Activated gamma-delta T cell (primary cell): ENCODE data around the gene NCLN.
"Not testable (repeated sequence)": the region's sequence is repeated elsewhere in the genome, so short reads cannot be mapped to it uniquely, and the experiment has no call there.

Experiments
- DNase-seq: peaks from one replicate; lab custom pipeline; 2025; lab: John Stamatoyannopoulos, UW

NCLN gene

DNA sequence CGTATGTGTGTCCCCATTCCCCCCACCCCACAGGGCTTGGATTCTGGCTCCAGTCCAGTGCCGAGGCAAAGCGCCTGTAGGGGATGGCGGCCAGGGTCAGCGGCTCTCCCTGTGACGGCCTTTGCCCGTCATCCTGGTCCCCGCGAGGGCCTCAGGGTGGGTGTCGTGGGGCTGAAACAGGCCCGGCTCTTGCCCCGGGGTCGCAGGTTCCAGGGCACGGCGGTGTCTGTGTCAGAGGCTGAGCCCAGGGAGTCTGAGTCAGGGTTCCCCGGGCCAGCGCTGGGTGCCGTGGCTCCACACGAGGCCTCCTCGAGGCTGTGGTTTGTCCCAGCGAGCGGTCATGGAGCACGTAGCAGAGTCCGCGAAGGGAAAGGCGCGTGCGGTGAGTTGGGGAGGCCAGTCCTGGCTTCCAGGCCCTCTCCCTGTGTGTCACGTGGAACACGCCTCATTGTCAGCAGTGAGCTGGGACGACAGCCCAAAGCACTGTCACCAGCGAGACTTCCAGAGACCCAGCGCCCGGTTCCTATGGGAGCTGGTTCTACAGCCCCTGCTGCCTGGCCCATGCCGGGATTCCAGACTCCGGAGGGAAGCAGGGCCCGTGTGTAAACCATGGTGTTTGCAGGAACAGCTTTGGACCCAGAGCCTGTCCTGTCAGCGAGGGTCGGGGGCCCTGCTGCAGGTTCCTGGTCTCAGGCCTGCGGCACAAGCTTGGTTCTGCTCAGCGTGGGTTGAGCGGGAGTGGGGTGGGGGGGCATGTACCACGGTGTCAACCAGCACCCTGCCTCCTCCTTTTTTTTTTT is 13.4 kb downstream of the NCLN start:
- no peak for DNase-seq

DNA sequence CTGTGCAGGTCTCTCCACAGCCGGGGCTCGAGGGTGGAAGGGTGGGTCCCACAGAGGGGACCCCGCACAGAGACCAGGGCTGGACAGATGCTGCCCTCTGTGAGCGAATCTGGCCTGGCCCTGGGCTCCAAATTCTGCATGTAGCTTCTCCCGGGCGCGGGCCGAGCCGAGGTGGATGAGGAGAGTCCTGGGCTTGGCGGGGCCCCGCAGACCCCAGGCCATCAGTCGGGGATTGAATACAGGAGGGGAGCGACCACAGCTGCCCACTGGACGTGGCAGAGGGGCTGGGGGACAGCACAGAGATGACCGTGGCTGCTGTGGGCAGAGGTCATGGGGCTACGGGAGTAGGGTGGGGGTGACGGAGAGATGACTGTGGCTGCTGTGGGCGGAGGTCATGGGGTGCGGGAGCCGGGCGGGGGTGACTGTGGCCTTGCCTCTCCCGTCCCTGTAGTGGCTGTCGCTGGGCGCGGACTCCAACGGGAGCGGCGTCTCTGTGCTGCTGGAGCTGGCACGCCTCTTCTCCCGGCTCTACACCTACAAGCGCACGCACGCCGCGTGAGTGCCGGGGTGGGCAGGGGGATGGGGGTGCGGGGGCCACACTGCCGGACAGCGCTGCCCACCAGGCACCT is 15.5 kb downstream of the NCLN start:
- no peak for DNase-seq

DNA sequence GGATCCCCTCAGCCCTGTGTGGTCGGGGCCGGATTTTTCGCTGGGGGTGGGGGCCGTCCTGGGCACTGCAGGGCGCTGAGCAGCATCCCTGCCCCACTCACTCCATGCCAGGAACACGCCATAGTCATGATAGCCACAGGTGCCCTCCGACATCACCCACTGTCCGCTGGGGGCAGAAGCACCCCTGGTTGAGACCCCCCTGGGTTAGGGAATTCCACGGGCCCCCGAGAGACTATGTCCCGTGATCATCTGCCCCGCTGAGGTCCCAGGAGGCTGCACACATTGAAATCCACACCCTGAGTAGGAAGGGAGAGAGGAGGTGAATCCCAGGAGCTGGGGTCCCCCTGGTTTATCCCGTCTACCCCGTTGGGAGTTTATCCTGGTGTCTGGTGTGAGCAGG is 16.2 kb downstream of the NCLN start:
- DNase-seq = no peak

DNA sequence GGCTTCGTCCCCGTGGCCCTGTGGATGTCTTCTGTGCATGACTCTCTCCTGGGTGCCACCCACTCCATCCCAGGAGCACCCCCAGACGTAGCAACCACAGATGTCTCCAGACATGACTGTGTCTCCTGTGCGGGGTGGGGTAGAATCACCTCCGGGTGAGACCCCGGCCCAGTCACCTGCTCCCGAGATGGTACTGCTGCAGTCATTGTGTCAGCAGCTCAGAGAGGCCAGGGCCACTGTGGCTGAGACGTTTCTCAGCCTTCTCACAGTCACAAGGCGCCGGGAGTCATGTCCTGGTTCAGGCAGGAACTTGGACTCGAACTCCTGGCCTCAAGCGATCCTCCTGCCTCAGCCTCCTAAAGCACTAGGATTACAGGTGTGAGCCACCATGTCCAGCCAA is 16.6 kb downstream of the NCLN start:
- no peak for DNase-seq

DNA sequence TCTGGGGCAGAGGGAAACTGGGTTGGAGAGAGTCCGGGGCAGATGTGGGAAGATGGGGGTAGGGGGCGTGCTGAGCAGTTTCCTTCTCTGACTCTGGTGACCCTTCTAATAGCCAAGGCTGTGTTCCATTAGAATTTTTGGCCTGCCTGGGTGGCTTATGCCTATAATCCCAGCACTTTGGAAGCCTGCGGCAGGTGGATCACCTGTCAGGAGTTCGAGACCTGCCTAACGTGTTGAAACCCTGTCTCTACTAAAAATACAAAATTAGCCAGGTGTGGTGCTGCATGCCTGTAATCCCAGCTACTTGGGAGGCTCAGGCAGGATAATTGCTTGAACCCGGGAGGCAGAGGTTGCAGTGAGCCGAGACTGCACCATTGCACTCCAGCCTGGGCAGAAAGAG is 17.2 kb downstream of the NCLN start:
- DNase-seq = not testable (repeated sequence)

DNA sequence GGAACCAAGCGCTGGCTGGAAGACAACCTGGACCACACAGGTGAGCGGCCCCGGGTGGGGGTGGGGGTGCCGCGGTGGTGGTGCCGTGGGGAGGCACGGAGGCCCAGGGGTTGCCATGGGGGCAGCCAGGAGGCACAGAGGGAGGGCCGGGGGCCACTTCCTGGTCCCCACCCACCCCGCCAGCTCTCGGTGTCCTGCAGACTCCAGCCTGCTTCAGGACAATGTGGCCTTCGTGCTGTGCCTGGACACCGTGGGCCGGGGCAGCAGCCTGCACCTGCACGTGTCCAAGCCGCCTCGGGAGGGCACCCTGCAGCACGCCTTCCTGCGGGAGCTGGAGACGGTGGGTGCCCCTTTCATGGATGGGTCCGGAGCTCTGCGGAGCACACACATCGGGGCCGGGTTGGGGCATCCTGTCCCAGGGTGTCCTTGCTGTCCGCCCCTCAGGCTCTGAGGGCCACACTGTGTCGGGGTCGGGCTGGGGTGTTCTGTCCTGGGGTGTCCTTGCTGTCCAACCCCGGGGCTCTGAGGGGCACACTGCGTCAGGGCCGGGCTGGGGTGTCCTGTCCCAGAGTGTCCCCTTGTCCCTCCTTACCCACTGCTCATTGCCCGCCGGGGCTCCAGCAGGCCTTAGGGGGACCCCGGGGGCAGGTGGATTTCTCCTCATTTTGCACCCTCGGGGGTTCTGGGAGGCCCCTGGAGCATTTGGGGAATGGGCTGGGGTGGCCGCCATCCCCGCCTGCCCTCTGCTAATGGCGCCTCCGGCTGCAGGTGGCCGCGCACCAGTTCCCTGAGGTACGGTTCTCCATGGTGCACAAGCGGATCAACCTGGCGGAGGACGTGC is 18.3 kb downstream of the NCLN start:
- no peak for DNase-seq

DNA sequence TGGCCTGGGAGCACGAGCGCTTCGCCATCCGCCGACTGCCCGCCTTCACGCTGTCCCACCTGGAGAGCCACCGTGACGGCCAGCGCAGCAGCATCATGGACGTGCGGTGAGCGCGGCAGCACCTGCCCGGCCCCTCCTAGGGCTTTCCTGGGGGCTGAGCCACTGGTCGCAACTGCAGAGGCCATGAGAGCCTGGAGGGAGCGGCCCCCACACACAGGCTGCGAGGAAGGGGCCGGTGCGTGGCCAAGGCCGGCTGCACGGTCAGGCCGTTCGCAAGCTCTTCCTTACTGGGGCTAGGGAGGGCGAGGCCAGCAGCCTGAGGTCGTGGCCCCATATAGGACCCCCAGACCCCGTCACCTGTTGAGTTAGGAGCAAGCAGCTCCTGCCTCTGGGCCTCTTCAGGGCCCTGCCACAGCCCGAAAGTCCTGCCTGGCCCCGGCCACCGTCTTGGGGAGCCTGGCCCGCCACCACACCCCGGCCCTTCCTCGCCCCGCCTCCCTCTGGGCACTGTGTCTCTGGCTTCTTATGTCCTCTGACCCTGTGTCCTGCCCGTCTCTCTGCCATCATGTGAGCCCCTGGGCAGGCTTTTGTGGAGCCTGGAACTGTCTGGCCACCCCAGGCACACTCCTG is 19.0 kb downstream of the NCLN start:
- no peak for DNase-seq

DNA sequence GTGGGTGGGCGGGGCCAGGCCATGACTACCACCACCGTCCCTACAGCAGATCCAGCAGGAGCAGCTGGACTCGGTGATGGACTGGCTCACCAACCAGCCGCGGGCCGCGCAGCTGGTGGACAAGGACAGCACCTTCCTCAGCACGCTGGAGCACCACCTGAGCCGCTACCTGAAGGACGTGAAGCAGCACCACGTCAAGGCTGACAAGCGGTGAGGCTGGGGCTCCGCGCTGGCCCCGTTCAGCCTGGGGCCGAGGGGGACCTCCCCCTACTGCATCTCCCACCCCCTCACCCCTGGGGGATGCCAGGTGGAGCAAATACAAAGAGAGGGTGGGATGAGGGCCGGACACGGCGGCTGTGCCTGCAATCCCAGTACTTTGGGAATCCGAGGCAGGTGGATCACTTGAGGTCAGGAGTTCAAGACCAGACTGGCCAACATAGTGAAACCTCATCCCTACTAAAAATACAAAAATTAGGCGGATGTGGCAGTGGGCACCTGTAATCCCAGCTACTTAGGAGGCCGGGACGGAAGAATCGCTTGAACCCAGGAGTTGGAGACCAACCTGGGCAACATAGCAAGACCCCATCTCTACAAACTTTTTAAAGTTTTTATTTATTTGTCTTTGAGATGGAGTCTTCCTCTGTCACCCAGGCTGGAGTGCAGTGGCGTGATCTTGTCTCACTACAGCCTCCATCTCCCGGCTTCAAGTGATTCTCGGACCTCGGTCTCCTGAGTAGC is 20.7 kb downstream of the NCLN start:
- no peak for DNase-seq

DNA sequence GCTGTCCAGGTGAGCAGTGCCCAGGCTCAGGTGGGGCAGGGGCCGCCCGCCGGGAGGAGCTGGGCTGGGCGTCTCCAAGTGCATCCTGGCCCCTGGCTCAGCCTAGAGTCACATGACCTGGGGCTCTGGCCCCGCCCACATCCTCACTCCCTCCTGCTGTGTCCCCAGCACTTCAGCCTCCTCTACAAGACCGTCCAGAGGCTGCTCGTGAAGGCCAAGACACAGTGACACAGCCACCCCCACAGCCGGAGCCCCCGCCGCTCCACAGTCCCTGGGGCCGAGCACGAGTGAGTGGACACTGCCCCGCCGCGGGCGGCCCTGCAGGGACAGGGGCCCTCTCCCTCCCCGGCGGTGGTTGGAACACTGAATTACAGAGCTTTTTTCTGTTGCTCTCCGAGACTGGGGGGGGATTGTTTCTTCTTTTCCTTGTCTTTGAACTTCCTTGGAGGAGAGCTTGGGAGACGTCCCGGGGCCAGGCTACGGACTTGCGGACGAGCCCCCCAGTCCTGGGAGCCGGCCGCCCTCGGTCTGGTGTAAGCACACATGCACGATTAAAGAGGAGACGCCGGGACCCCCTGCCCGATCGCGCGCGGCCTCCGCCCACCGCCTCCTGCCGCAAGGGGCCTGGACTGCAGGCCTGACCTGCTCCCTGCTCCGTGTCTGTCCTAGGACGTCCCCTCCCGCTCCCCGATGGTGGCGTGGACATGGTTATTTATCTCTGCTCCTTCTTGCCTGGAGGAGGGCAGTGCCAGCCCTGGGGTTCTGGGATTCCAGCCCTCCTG is 21.9 kb downstream of the NCLN start:
- DNase-seq = no peak

DNA sequence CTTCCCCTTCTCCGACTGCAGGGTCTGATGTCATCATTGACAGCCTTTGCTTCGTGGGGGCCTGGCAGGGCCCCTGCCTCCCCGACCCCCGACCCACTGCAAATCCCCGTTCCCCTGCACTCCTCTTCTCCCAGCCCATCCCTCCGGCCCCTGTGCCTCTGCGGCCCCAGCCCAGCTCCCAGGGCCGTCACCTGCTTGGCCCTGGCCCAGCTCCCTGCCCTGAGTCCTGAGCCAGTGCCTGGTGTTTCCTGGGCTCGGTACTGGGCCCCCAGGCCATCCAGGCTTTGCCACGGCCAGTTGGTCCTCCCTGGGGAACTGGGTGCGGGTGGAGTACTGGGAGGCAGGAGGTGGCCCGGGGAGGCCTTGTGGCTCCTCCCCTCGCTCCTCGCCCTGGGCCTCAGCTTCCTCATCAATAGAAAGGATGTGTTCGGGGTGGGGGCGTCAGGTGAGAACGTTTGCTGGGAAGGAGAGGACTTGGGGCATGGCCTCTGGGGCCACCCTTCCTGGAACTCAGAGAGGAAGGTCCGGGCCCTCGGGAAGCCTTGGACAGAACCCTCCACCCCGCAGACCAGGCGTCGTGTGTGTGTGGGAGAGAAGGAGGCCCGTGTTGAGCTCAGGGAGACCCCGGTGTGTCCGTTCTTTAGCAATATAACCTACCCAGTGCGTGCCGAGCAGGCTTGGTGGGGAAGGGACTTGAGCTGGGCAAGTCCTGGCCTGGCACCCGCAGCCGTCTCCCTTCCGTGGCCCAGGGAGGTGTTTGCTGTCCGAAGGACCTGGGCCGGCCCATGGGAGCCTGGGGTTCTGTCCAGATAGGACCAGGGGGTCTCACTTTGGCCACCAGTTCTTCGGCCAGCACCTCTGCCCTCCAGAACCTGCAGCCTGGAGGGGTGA is 22.8 kb downstream of the NCLN start:
- DNase-seq = no peak

DNA sequence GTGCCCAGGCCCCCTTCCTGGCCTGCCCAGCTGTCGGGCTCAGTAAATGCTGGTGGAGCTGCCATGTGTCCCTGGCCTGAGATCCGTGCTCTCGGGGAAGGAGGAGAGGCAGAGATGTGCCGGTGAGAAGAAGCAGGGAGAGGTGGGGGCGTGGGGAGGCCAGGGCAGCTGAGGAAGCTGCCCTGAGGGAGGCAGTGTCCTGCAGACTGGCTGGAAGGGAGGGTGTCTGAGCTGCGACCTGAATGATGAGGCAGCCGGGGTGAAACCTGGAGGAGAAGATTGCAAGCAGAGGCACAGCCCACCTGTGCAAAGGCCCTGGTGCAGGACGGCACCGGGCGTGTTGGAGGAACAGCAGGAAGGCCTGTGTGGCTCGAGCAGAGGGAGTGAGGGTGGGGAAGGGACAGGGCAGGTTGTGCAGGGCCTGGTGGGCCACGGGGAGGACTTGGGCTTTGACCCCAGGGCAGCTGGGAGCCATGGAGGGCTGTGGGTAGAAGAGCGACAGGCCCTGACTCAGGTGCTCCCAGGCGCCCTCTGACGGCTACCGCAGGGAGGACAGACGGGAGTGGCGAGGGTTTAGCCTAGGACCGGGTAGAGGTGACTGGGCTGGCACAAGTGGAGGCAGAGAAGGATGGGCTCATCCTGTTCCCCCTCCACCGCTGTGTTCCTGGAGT is 24.8 kb downstream of the NCLN start:
- DNase-seq = no peak

DNA sequence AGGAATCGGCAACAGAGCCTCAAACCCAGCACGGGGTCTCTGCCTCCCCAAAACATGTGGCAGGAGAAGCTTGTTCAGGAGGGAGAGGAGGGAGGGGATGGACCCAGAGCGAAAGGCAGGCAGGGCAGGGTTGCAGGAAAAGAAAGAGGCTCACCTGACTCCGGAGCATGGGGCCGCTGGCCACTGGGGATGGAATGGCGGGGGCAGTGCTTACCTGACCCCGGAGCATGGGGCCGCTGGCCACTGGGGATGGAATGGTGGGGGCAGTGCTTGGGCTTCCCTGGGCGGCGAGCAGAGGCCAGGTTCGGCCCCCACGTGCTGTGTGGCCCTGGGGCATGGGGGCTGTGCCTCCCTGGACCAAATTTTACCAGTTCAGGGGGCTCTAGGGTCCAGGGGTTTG is 25.5 kb downstream of the NCLN start:
- DNase-seq = no peak

DNA sequence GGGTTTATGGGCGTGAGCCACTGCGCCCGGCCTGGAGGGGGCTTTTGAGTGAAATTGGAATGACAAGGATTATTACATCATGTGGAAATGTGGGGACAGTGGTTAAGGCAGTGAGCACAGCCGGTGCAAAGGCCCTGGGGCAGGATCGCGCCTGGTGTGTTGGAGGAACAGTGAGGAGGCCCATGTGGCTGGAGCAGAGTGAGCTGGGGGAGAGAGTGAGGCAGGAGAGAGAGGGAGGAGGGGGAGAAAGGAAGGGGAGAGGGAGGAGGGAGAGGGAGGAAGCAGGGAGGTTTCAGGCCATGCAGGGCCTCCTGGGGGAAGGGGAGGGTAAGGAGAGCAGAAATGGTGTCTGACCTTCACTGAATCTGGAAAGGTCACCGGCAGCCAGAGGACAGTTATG is 27.4 kb downstream of the NCLN start:
- no peak for DNase-seq

DNA sequence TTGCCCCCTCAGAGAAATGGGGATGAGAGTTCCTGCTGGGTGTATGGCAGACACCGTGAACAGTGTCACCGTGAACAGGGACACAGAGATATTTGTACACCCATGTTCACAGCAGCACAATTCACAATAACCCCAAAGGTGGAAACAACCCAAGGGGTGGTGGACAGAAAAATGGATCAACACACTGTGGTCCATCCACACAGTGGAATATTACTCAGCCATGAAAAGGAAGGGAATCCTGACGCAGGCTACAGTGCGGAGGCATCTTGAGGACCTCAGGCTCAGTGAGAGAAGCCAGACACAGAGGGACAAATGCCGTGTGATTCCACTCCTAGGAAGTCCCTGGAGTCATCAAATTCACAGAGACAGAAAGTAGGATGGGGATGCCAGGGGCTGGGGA is 31.1 kb downstream of the NCLN start:
- no peak for DNase-seq

DNA sequence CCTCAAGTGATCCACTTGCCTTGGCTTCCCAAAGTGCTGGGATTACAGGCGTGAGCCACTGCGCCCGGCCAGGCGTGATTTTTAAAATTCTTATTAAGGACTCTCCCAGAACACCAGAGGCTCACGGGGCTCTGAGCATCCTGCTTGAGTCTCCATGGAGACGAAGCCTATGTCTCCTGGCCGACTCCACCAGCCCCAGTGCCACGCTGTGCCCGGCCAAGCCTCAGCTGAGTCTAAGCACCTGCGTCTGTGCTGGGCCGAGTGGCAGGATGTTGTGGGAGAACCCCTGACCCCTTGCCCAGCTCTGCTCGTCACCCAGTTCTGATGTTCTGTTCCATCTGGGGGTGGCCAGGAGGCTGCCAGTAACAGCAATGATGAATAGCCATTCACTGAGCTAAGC is 34.8 kb downstream of the NCLN start:
- no peak for DNase-seq

DNA sequence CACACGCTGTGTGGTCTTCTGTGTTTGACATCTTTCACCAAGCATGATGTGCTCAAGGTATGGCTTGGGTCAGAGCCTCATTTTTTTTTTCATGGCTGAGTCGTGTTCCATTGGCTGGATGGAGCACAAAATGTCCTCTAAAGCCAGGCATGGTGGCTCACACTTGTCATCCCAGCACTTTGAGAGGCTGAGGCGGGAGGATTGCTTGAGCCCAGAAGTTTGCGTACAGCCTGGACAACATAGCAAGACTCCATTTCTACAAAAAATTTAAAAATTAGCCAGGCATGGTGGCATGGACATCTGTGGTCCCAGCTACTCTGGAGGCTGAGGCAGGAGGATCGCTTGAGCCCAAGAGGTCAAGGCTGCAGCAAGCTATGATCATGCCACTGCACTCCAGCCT is 35.8 kb downstream of the NCLN start:
- DNase-seq = not testable (repeated sequence)

DNA sequence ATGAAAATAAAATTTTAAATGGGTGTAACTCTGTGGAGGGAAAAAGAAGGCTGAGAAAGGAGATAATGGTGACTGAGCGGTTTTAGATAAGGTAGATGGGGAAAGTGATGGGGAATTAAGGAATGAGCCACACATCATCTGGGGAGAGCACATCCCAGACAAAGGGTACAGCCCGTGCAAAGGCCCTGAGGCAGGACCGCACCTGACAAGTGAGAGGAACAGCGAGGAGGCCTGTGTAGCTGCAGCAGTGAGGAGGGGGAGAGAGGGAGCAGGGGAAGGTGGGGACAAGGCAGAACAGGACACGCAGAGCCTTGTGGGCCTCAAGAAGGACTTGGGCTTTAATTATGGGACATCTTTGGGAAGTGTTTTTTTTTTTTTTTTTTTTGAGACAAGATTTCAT is 37.0 kb downstream of the NCLN start:
- no peak for DNase-seq

DNA sequence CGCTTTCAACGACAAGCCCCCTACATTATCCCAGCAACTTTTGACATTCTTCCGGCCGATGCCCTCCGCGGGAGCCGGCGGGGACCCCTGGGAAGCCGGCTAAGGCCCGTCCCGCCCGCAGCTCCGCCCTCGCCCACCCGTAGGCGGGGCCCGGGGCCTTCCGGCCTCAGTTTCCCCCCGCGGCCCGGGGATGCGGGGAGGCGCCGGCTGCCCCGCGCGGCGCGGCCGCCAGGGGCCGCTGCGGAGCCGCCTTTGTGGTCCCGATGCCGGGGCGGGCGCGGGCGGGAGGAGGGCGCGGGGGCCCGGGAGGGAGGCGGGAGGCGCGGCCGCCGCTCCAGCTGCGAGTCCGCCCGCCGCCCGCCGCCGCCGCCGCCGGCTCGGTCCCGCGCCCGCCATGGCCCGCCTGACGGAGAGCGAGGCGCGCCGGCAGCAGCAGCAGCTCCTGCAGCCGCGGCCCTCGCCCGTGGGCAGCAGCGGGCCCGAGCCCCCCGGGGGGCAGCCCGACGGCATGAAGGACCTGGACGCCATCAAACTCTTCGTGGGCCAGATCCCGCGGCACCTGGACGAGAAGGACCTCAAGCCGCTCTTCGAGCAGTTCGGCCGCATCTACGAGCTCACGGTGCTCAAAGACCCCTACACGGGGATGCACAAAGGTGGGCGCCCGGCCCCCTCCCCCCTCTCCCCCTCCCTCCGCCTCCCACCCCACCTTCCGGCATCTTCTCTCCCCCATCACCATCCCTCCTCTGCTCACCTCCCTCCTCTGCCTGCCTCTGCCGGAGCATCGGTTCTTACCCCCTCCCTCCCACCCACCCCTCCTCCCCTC is 38.8 kb downstream of the NCLN start, which contains the start of gene CELF5:
CELF5 (plus strand) TSS at position 316 of the 823 bp plus-strand sequence; CDS start at position 395, 79 bp downstream.
- DNase-seq = peak; percentile 49
